Measurements from ENCODE around the gene ZNRD2.

- no peak for TF ChIP-seq POLR2A (IDR thresholded peaks at IDR 0.05; ENCODE audit: low read length)
- TF ChIP-seq GATA1 (IDR thresholded peaks at IDR 0.05; ENCODE audit: low read depth, low read length): no peak
Observed at GRCh38 chr11:65528819-65529350, 41.4 kb upstream of the ZNRD2 start.

Data from erythroblast (primary cell).